CD8-positive, alpha-beta memory T cell (primary cell): ENCODE data around the gene FYB2. TPM values are rescaled to one million over a fixed set of nuclear protein-coding genes. Genes with fewer than 3 reads are reported as not detected.

ENCODE experiments used
- CTCF ChIA-PET: fragments of 350-600 bp; sonication (Branson Sonifier 250); formaldehyde crosslinking; loops from one replicate; lab custom pipeline; 2021; ENCODE audit warnings: antibody characterized with exemption; lab: Charles Lee
- POLR2A ChIA-PET: fragments of 350-600 bp; sonication (Branson Sonifier 250); formaldehyde crosslinking; loops from one replicate; lab custom pipeline; 2021; ENCODE audit warnings: antibody characterized with exemption; lab: Charles Lee
- DNase-seq, 5 donors: peaks; one replicate each; pipeline versions ENCODE4 v3.0.0 to v3.0.0-alpha.2; 2020 to 2022; ENCODE audit warnings: mixed read lengths in 1 of 5
- H3K27ac ChIP-seq: one replicate; pipeline ENCODE4 v1.7.0; 2013; ENCODE audit warnings: low read depth, mild to moderate bottlenecking, low read length, moderate library complexity
- H3K27me3 ChIP-seq: 2 replicates; pipeline ENCODE4 v1.7.0; 2013; ENCODE audit warnings: low read length, mild to moderate bottlenecking; ENCODE audit not compliant: insufficient read depth, poor library complexity, severe bottlenecking
- H3K36me3 ChIP-seq: 2 replicates; pipeline ENCODE4 v1.7.0; 2013; ENCODE audit warnings: mild to moderate bottlenecking, low read length, moderate library complexity; ENCODE audit not compliant: insufficient read depth
- H3K4me1 ChIP-seq: 2 replicates; pipeline ENCODE4 v1.7.0; 2013; ENCODE audit warnings: mild to moderate bottlenecking, low read length, moderate library complexity; ENCODE audit not compliant: insufficient read depth
- H3K4me3 ChIP-seq: 2 replicates; pipeline ENCODE4 v1.7.0; 2013; ENCODE audit warnings: mild to moderate bottlenecking, low read length
- H3K9me3 ChIP-seq: 2 replicates; pipeline ENCODE4 v1.7.0; 2013; ENCODE audit warnings: mild to moderate bottlenecking, low read length
- H3K27ac Mint-ChIP-seq, 8 donors: one replicate each; pipeline ENCODE4 v1.8.0; 2020 to 2021; ENCODE audit warnings: mixed read lengths in 8 of 8, mild to moderate bottlenecking in 6 of 8, inconsistent platforms in 3 of 8, moderate library complexity in 3 of 8
- H3K27me3 Mint-ChIP-seq, 2 donors: one replicate each; pipeline ENCODE4 v1.8.0; 2020 to 2021; ENCODE audit warnings: mixed read lengths in 2 of 2, mild to moderate bottlenecking in 1 of 2, moderate library complexity in 1 of 2
- H3K36me3 Mint-ChIP-seq, 3 donors: one replicate each; pipeline ENCODE4 v1.8.0; 2020 to 2021; ENCODE audit warnings: mixed read lengths in 3 of 3, inconsistent platforms in 1 of 3, mild to moderate bottlenecking in 1 of 3
- H3K4me1 Mint-ChIP-seq, 3 donors: one replicate each; pipeline ENCODE4 v1.8.0; 2020 to 2021; ENCODE audit warnings: mixed read lengths in 3 of 3, inconsistent platforms in 1 of 3, mild to moderate bottlenecking in 1 of 3
- H3K4me3 Mint-ChIP-seq, 7 donors: one replicate each; pipeline ENCODE4 v1.8.0; 2020 to 2021; ENCODE audit warnings: mixed read lengths in 7 of 7, mild to moderate bottlenecking in 6 of 7, moderate library complexity in 4 of 7, inconsistent platforms in 2 of 7
- H3K9me3 Mint-ChIP-seq, 5 donors: one replicate each; pipeline ENCODE4 v1.8.0; 2020 to 2022; ENCODE audit warnings: mixed read lengths in 5 of 5, mild to moderate bottlenecking in 3 of 5, moderate library complexity in 2 of 5, inconsistent platforms in 1 of 5
- polyA plus RNA-seq: library from polyadenylated mRNA; unstranded; fragments of 300-500 nt; fragmentation: Illumina TruSeq; gene quantifications from one replicate; pipeline ENCODE4 v1.2.3, GENCODE V29; 2021
- total RNA-seq, 2 experiments: library from RNA; stranded (reverse); gene quantifications; one replicate each; pipeline ENCODE4 v1.2.3, GENCODE V29; 2021

The FYB2 gene
- total and polyA plus RNA-seq, 3 experiments from 2014 or later, result not detected

- H3K27ac Mint-ChIP-seq, result no peak overlapping the region
- peaks cover 0 to 7% (median 0%) of the 10 kb centered on the region in 5 donors for H3K9me3 Mint-ChIP-seq
- H3K4me3 ChIP-seq, result no peak overlapping the region
- H3K36me3 ChIP-seq, result no peaks in the 10 kb centered on the region
- no peaks in the 10 kb centered on the region for H3K27me3 ChIP-seq
- H3K27ac ChIP-seq, result no peak overlapping the region
- peaks cover 2 to 19% of the 10 kb centered on the region in 2 donors for H3K27me3 Mint-ChIP-seq
- no peaks in the 10 kb centered on the region for H3K4me1 Mint-ChIP-seq
- CTCF ChIA-PET, result interaction anchor here (0.8 kb wide), 1 partner anchor 12 kb away, joined by 4 read pairs; no protein-coding TSS in a partner anchor
- H3K4me3 Mint-ChIP-seq, result no peak overlapping the region
- POLR2A ChIA-PET, result no interaction called here
- no peaks in the 10 kb centered on the region for H3K9me3 ChIP-seq
- no peaks in the 10 kb centered on the region for H3K4me1 ChIP-seq
- H3K36me3 Mint-ChIP-seq, result no peaks in the 10 kb centered on the region
- DNase-seq, result no peak
These were observed 24.3 kb upstream of the FYB2 start for GRCh38 chr1:56843544-56843943.

GRCh38 chr1:56838759-56839158 is 19.6 kb upstream of the FYB2 start:
- H3K9me3 Mint-ChIP-seq, result peaks cover 0 to 7% (median 0%) of the 10 kb centered on the region in 5 donors
- H3K36me3 Mint-ChIP-seq, result no peaks in the 10 kb centered on the region
- Histone ChIP-seq H3K36me3 (no peaks in the 10 kb centered on the region), H3K27ac (no peak overlapping the region), H3K9me3 (no peaks in the 10 kb centered on the region), H3K27me3 (no peaks in the 10 kb centered on the region), H3K4me3 (no peak overlapping the region), H3K4me1 (no peaks in the 10 kb centered on the region)
- DNase-seq, result no peak
- no peaks in the 10 kb centered on the region for H3K4me1 Mint-ChIP-seq
- POLR2A ChIA-PET, result no interaction called here
- H3K27ac Mint-ChIP-seq, result no peak overlapping the region
- CTCF ChIA-PET, result no interaction called here
- H3K4me3 Mint-ChIP-seq, result no peak overlapping the region
- H3K27me3 Mint-ChIP-seq, result peaks cover 2 to 11% of the 10 kb centered on the region in 2 donors

GRCh38 chr1:56837244-56837939 is 18.2 kb upstream of the FYB2 start:
- no peak overlapping the region for H3K4me3 Mint-ChIP-seq
- POLR2A ChIA-PET, result no interaction called here
- peaks cover 0 to under 1% (median under 1%) of the 10 kb centered on the region in 3 donors for H3K4me1 Mint-ChIP-seq
- H3K4me1 ChIP-seq, result no peaks in the 10 kb centered on the region
- no peaks in the 10 kb centered on the region for H3K27me3 ChIP-seq
- H3K9me3 Mint-ChIP-seq, result peaks cover 0 to 7% (median 0%) of the 10 kb centered on the region in 5 donors
- no peak for DNase-seq
- H3K27me3 Mint-ChIP-seq, result peaks cover 2 to 10% of the 10 kb centered on the region in 2 donors
- H3K27ac ChIP-seq, result no peak overlapping the region
- no peak overlapping the region for H3K4me3 ChIP-seq
- H3K27ac Mint-ChIP-seq, result no peak overlapping the region
- no peaks in the 10 kb centered on the region for H3K36me3 ChIP-seq
- CTCF ChIA-PET, result no interaction called here
- no peaks in the 10 kb centered on the region for H3K36me3 Mint-ChIP-seq
- no peaks in the 10 kb centered on the region for H3K9me3 ChIP-seq

- Mint-ChIP-seq H3K27ac (no peak overlapping the region), H3K4me1 (peaks cover 4 to 8% (median 8%) of the 10 kb centered on the region in 3 donors), H3K9me3 (peaks cover 0 to 7% (median 0%) of the 10 kb centered on the region in 5 donors), H3K27me3 (peaks cover 2 to 10% of the 10 kb centered on the region in 2 donors), H3K36me3 (no peaks in the 10 kb centered on the region), H3K4me3 (no peak overlapping the region)
- Histone ChIP-seq H3K27ac (no peak overlapping the region), H3K4me1 (no peaks in the 10 kb centered on the region), H3K36me3 (no peaks in the 10 kb centered on the region), H3K4me3 (no peak overlapping the region), H3K9me3 (no peaks in the 10 kb centered on the region), H3K27me3 (no peaks in the 10 kb centered on the region)
- DNase-seq, result no peak
- ChIA-PET POLR2A (no interaction called here), CTCF (no interaction called here)
These were observed 17.2 kb upstream of the FYB2 start for GRCh38 chr1:56836359-56836758.

- H3K9me3 Mint-ChIP-seq, result peaks cover 0 to 7% (median 0%) of the 10 kb centered on the region in 5 donors
- H3K36me3 ChIP-seq, result no peaks in the 10 kb centered on the region
- H3K4me3 Mint-ChIP-seq, result no peak overlapping the region
- H3K27me3 Mint-ChIP-seq, result peaks cover 2 to 14% of the 10 kb centered on the region in 2 donors
- no peak for DNase-seq
- no peaks in the 10 kb centered on the region for H3K36me3 Mint-ChIP-seq
- H3K27ac ChIP-seq, result no peak overlapping the region
- no peaks in the 10 kb centered on the region for H3K9me3 ChIP-seq
- peaks cover 4 to 8% (median 8%) of the 10 kb centered on the region in 3 donors for H3K4me1 Mint-ChIP-seq
- H3K27me3 ChIP-seq, result no peaks in the 10 kb centered on the region
- ChIA-PET CTCF (no interaction called here), POLR2A (no interaction called here)
- H3K27ac Mint-ChIP-seq, result no peak overlapping the region
- no peaks in the 10 kb centered on the region for H3K4me1 ChIP-seq
- H3K4me3 ChIP-seq, result no peak overlapping the region
These were observed 16.5 kb upstream of the FYB2 start for GRCh38 chr1:56835657-56836056.

- Histone ChIP-seq H3K4me1 (no peaks in the 10 kb centered on the region), H3K27me3 (no peaks in the 10 kb centered on the region), H3K9me3 (no peaks in the 10 kb centered on the region), H3K36me3 (no peaks in the 10 kb centered on the region), H3K4me3 (no peak overlapping the region), H3K27ac (no peak overlapping the region)
- Mint-ChIP-seq H3K9me3 (peaks cover 0 to 2% (median 0%) of the 10 kb centered on the region in 5 donors), H3K4me3 (no peak overlapping the region), H3K4me1 (peaks cover 4 to 8% (median 8%) of the 10 kb centered on the region in 3 donors), H3K27me3 (peaks cover 2 to 14% of the 10 kb centered on the region in 2 donors), H3K27ac (no peak overlapping the region), H3K36me3 (no peaks in the 10 kb centered on the region)
- POLR2A ChIA-PET, result no interaction called here
- CTCF ChIA-PET, result interaction anchor here (1.4 kb wide), 1 partner anchor 19 kb away, joined by 3 read pairs; no protein-coding TSS in a partner anchor
- no peak for DNase-seq
These were observed 15.1 kb upstream of the FYB2 start for GRCh38 chr1:56834137-56834900.

- Mint-ChIP-seq H3K27me3 (peaks cover 4 to 16% of the 10 kb centered on the region in 2 donors), H3K27ac (no peak overlapping the region), H3K36me3 (no peaks in the 10 kb centered on the region), H3K9me3 (no peaks in the 10 kb centered on the region), H3K4me3 (peak overlapping the region in 1 of 7 donors; percentile 28), H3K4me1 (peaks cover 4 to 8% (median 8%) of the 10 kb centered on the region in 3 donors)
- no peak for DNase-seq
- Histone ChIP-seq H3K27ac (no peak overlapping the region), H3K36me3 (no peaks in the 10 kb centered on the region), H3K4me3 (no peak overlapping the region), H3K4me1 (no peaks in the 10 kb centered on the region), H3K27me3 (no peaks in the 10 kb centered on the region), H3K9me3 (no peaks in the 10 kb centered on the region)
- ChIA-PET CTCF (interaction anchor here (3.7 kb wide), 1 partner anchor 13 kb away, joined by 16 read pairs; the partner anchor contains the start of gene FYB2), POLR2A (no interaction called here)
These were observed 13.9 kb upstream of the FYB2 start for GRCh38 chr1:56833088-56833487.
